AG10803 (cell line): ENCODE data around the gene TRIM24.
"Not testable (repeated sequence)": the region's sequence is repeated elsewhere in the genome, so short reads cannot be mapped to it uniquely, and the experiment has no call there.

ENCODE experiments used
- DNase-seq: peaks from one replicate; pipeline ENCODE4 v3.0.0; 2010; ENCODE audit warnings: low read depth
- H3K4me3 ChIP-seq: 2 replicates; pipeline ENCODE4 v1.5.1; 2011; ENCODE audit warnings: mild to moderate bottlenecking, low read length, control low read depth
- CTCF ChIP-seq: conservative IDR thresholded peaks from 2 replicates; pipeline ENCODE4 v1.5.1; 2011; ENCODE audit warnings: mild to moderate bottlenecking, low read length, control low read depth, inconsistent platforms

TRIM24 gene

GRCh38 chr7:138449580-138449979 is 10.5 kb upstream of the TRIM24 start:
- no peak for DNase-seq
- H3K4me3 ChIP-seq, result no peak overlapping the region
- peak; percentile 21 for TF ChIP-seq CTCF

- DNase-seq, result no peak
- TF ChIP-seq CTCF, result no peak
- H3K4me3 ChIP-seq, result no peak overlapping the region
These were observed 4.5 kb upstream of the TRIM24 start for GRCh38 chr7:138455609-138456008.

- no peak for TF ChIP-seq CTCF
- H3K4me3 ChIP-seq, result no peak overlapping the region
- no peak for DNase-seq
These were observed 3.8 kb upstream of the TRIM24 start for GRCh38 chr7:138456220-138456619.

GRCh38 chr7:138458576-138459412 is 1.3 kb upstream of the TRIM24 start:
- no peak overlapping the region for H3K4me3 ChIP-seq
- no peak for TF ChIP-seq CTCF
- DNase-seq, result no peak

GRCh38 chr7:138459413-138460175 is 465 bp upstream of the TRIM24 start:
- peak overlapping the region; percentile 72 for H3K4me3 ChIP-seq
- DNase-seq, result peak; percentile 97
- TF ChIP-seq CTCF, result peak; percentile 37

GRCh38 chr7:138460649-138461607 is 869 bp downstream of the TRIM24 start:
- peak; percentile 33 for DNase-seq
- peak overlapping the region; percentile 80 for H3K4me3 ChIP-seq
- no peak for TF ChIP-seq CTCF

- DNase-seq, H3K4me3 ChIP-seq: not testable (repeated sequence)
These were observed 3.2 kb downstream of the TRIM24 start for GRCh38 chr7:138463291-138463618.
